ENCODE data around the gene ATP7B. TPM values are rescaled to one million over a fixed set of nuclear protein-coding genes. Genes with fewer than 3 reads are reported as not detected.
"Not testable (repeated sequence)": the region's sequence is repeated elsewhere in the genome, so short reads cannot be mapped to it uniquely, and the experiment has no call there.

The ATP7B gene
- polyA plus RNA-seq, 1 donor, result 4.6 TPM

DNA sequence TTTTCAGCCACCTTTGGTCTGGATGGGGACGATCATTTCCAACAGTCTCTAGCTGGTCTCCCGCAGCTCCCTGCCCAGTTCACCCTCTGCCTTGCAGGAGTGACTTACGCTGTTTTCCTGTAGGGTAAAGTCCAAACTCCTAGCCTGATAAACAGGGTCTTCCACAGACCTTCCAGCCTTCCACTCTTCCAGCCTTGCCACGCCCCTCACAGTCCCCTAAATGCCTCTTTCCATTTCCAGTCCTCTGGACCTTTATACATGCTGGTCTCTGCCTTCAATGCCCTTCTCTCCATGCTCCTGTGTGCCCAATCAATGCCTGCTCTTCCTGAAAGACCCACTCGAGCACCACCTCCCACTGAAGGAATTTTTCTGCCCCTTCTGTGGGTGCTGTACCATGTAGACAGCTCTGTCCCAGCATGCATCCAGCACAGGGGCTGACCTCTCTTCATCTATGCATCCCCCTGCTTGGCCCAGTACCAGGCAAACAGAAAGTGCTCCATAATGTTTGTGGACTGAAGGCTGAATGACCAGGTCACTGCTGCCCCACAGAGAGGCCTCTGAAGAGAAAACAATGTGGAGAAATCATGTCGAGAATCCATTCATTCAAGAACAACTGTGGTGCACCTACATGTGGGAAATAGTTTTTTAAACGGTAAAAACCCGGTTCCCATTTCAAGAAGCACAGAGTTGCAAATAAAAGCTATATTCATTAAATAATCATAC, 4.6 kb downstream of the ATP7B start:
- no peak for DNase-seq (ENCODE audit: low read depth)

DNA sequence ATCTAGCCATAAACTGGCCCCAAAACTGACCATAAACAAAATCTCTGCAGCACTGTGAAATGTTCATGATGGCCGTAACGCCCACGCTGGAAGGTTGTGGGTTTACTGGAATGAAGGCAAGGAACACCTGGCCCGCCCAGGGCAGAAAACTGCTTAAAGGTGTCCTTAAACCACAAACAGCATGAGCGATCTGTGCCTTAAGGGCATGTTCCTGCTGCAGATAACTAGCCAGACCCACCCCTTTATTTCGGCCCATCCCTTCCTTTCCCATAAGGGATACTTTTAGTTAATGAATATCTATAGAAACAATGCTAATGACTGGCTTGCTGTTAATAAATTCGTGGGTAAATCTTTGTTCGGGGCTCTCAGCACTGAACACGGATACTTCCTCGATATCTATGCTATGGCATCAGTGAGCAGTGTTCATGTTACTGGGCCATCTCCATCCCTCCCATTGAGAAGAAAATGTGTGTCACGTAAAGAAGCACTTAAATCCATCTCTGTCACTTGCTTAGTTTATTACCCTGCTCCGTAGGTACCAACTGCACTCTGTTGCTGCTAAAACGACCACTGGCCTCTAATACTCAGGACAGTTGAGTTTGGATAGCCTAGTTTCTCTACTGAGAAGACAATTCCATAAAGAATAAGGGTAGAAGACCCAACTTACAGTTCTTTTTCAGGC, 5.3 kb downstream of the ATP7B start:
- DNase-seq (ENCODE audit: low read depth), result no peak

DNA sequence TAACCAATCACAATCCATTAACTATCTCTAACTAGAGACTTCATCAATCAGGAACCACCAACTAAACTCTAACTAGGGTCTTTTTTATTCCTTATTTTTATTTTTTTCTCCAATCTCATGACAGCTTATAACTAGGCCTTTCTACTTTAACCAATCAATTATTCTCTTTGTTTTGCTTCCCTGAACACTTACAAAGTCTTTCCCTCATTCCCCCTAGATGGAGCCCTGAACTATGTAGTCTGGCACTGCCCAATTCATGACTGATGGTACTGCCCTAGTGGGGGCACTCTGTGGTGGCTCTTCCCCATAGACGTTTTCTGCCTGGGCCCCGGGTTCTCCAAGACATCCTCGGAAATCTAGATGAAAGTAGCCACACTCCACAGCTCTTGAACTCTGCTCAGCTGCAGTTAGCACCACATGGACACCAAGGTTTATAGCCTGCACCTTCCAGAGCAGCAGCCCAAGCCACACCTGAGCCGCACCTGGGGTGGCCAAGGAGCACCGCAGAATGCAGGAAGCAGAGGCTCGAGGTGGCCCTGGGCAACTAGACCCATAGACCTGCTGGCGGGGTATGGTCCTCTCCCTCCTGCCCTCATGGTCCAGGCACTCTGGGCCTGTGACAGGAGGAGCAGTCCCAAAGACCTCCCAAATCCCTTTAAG, 6.6 kb downstream of the ATP7B start:
- DNase-seq (ENCODE audit: low read depth), result no peak

DNA sequence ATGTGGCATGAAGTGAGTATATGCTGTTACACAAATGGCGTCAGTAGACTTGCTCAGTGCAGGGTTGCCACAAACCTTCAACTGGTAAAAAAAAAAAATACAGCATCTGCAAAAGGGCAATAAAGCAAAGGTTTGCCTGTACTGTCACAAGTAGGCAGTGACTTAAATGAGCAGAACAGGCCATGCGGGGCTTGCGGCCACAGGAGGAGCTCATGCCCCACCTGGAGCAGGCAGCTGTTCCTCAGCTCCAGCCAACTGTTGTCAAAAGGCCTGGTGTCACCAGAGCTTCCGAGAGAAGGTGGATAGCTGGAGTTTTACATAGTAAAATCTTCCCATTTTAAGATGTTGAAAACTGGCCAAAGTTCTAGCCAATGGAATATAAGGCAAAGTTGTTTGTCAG, 7.7 kb downstream of the ATP7B start:
- DNase-seq (ENCODE audit: low read depth), result no peak

DNA sequence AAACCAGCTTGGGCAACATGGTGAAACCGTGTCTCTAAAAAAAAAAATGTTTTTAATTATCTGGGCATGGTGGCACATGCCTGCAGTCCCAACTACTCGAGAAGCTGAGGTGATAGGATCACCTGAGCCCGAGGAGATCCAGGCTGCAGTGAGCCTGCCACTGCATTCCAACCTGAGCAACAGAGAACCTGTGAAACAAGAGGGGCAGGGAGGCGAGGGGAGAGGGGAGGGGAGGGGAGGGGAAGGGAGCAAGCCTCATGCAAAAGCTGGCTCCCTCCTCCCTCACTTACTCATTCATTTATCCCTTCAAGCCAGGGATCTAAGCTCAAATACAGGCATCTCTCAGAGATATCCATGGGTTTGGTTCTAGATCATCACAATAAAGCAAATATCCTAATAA, 8.9 kb downstream of the ATP7B start:
- no peak for DNase-seq (ENCODE audit: low read depth)

DNA sequence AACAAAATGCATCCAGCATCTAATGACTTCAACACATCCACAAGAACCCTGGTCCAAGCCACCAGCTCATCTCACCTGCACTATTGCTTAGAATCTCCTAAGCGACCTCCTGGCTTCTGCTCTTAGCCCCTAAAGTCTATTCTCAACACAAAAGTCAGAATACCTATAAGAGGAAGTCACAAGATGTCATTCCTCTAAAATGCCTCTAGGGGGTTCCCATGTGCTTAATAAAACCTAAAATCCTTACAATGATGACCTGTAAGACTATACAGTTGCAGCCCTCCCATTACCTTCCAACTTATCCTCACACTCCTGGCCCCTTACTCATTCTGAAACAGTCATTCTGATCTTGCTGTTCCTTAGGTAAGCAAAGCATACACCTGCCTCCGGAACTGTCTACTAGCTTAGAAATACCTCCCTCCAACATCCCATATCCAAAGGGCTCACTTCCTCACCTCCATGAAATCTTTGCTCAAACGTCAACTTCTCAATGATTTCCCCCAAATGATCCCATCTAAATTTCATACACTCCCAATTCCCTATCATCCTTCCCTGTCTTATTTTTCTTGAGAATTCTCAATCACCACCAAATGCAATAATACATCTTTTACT, 10.0 kb downstream of the ATP7B start:
- DNase-seq (ENCODE audit: low read depth), result no peak

DNA sequence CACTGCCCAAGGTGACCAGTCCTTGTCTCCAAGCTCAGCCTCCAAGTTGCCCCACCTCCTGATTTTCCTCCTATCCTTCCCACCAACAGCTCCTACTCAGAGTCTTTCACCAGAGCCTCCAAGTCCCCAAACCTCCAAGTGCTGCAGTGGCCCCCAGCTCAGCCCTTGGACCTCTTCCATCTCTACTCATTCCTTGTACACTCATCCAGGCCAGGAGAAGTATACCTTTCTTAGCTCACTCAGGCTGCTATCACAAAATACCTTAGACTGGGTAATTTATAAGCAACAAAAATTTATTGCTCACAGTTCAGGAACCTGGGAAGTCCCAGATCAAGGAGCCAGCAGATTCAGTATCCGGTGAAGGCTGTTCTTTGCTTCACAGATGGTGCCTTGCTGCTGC, 11.3 kb downstream of the ATP7B start:
- DNase-seq (ENCODE audit: low read depth), result no peak

DNA sequence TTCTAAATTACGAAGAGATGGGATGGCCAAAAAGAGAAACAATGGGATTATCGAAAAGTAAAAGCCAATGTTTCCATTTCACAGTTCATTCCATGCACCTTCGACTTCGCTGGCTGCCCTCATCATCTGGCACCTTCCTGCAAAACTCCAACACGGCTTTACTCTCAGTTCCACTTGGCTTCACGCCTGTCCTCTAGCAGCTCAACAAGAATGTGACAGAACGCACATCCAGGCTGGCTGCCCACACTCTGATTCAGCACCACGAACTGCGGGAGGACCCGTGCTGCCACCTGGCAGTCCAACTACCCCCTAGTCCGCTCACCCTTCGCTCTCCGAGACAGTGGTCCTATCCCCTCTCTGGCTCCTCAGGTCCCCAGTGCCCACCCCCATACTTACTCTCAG, 11.7 kb downstream of the ATP7B start:
- no peak for DNase-seq (ENCODE audit: low read depth)

DNA sequence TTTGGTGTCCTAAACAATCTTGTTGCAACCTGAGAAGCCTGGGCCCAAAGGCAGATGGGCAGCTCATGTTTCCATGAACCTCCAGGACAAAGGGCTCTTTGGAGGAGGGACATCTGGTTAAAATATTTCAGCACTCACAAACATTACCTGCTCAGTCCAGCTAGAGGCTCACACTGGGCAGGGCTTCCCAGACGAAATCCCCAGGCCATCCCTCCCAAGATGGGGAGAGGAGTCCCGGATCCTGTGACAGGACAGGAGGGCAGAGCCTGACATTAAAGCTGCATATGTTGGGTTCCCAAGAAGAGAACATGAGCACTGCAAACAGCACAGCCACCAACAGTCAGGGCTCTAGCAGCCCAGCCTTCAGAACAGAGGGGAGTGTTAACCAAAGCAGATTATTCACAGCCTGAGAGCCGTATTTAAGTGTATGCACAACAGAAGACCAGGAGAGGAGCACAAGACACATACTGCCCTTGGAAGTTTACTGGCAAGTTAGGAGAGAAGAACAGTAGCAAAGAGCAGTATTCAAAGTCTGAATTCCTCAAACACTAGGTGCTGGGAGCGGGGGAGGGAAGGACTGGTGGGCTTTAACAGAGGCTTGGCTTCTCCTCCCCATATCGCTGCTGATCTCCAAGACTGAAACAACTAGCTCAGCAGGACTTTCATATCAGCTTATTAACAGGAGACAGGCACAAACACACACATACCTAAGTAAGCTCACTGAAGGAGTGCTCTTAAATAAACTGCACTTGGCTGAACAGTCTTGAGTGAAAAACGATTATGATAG, 12.3 kb downstream of the ATP7B start:
- no peak for DNase-seq (ENCODE audit: low read depth)

DNA sequence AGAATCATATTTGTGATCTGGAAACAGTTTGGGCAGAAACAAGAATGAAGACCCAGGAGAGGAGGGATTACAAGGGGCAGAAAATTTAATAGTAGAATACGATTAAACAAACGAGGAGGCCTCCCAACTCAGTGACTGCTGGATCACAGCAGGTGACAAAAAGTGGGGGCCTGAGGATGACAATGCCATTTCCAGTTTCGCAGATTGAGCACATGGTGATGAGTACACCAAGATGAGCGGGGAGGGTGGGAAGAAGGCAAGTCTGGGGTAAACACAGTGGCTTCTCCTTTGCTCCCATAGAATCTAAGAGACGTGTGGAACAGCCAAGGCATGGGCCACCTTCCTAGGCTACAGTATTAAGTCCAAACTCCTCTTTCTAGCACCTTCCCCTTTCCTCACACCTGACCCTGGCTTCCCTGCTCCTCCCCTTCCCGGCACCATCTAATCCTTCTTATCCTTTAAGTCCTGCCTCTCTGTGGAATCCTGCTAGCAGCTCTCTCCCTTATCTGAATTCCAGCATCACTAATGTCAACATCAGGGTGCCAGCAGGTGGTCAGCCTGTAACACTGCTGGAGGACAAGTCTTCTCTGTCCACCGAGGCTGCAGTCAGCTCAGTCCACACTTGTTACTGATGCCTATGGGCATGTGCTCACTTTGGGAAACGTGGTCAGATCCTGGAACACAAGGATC, 13.5 kb downstream of the ATP7B start:
- no peak for DNase-seq (ENCODE audit: low read depth)

DNA sequence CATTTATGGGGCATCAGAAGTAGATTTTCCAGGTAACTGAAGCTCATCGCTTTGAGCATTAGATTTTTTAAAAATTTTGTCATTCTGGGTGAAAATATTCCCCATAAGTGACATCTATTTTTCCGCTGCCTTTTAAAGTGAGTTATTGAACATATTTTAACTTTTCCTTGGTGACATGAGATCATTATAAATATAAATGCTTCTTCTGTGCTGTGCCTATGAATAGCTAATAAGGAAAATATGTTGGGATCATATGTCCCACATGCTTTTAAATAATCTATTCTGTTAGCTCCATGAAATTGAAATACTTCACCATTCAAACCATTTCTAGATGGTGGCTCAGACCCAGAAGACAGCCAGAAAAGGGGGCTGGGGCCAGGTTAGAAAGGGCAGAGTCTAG, 14.1 kb downstream of the ATP7B start:
- DNase-seq (ENCODE audit: low read depth), result no peak

DNA sequence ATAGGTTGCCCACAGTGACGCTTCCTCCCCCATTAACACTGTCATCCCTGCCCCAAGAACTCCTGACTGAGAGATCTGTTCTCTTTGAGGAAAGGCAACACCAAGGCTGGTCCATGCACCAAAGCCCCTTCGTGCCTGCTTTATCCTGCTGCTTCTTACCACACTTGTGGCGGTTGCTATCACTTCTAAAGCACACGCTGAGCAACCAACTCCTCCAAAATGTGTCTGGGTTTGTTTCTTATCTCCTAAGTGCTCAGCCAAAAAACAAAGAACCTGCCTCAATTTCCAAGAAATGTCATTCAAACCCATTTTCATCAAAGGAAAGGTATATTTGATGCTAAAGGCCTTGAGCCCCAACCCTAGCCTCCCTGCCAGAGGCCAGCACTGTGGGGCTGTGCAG, 14.6 kb downstream of the ATP7B start:
- no peak for DNase-seq (ENCODE audit: low read depth)

DNA sequence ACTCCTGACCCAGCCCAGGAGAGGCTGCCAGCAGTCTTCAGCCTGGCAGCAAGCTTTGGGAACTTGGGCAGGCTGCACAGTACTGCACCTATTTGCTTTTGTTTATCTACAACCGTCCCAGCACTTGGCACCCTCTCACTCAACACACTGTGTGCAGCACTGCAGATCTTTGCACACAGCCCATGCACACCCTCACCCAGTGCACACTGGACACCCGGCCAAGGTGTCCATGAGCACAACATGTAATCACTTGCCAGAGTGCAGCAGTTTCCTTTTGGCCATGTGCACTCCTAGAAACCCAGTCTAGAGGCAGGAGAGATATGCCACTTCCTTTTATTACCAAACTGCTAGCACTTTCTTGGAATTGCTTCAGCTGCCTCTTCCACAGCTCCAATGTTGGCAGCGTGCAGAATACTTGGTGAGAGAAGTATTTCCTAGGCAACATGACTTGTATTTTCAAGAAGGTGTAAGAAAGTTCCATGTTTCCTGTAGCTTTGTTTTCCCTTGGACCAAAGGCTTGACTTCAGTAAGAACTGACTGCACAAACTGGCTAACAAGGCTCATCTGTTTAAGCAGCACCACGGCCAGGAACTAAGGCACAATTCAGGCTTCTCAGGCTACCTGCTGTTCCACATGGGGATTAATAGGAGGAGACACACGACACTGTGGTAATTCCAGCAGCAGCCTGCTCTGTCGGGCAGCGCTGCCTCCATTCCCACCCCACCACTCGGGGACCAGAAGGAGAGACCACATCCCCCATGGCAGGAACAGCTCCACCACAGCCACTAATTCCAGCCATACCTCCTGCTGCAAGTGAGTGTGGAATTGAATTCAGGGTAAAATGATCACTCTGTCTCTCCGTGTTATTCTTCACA, 15.3 kb downstream of the ATP7B start:
- no peak for DNase-seq (ENCODE audit: low read depth)

DNA sequence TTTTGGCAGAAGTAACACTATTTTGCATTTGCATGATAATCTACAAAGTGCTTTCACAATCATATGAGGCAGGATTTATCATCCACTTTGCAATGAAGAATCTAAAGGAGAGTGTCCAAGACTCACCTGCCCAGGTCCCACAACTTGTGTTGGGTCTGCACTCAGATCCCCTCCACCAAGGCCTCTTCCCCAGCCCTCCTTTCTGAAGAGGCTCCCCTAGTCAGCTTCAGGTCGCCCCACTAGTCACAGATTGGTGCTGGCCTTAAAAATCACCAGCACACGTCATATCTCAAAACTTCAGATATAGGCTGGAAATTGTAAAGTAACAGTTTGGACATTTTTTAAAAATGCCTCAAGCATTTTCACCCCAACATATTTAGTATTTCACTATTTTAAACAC, 17.5 kb downstream of the ATP7B start:
- DNase-seq (ENCODE audit: low read depth), result no peak

DNA sequence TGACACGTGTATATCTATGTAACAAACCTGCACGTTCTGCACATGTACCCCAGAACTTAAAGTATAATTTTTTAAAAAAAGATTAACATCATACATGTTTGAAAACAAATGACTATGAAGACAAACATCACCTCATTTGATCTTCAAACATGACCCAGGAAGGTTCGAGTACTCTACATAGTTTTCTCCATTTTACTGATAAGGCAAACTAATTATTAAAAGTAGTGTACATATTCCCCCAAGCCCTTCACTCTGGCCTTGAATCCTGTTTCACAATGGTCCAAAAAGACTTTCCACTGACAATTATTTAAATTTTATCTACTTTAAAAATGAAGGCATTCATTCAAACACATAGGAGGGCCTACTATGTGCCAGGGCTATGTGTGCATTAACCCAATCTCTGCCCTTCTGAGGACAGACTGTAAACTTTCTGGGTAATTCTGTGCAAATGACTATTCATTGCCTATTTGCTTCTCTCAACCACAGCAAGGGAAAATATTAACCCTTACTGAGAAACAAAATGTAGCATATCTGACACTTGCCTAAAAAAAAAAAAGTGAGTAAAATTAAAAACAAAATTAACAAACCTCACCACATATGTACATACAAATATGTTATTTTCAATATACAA, 22.1 kb downstream of the ATP7B start:
- no peak for DNase-seq (ENCODE audit: low read depth)

DNA sequence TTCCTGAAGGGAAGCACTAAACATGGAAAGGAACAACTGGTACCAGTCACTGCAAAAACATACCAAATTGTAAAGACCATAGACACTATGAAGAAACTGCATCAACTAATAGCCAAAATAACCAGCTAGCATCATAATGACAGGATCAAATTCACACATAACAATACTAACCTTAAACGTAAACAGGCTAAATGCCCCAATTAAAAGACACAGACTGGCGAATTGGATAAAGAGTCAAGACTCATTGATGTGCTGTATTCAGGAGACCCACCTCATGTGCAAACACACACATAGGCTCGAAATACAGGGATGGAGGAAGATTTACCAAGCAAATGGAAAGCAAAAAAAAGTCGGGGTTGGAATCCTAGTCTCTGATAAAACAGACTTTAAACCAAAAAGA, 26.3 kb downstream of the ATP7B start:
- DNase-seq (ENCODE audit: low read depth), result not testable (repeated sequence)

DNA sequence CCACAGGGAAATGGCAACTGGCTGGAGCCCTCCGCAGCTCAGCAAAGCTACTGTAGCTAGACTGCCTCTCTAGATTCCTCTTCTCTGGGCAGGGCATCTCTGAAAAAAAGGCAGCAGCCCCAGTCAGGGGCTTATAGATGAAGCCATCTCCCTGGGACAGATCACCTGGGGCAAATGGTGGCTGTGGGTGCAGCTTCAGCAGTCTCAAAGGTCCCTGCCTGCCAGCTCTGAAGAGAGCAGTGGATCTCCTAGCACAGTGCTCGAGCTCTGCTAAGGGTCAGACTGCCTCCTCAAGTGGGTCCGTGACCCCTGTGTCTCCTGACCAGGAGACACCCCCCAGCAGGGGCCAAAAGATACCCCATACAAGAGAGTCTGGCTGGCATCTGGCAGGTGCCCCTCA, 28.0 kb downstream of the ATP7B start:
- not testable (repeated sequence) for DNase-seq (ENCODE audit: low read depth)

DNA sequence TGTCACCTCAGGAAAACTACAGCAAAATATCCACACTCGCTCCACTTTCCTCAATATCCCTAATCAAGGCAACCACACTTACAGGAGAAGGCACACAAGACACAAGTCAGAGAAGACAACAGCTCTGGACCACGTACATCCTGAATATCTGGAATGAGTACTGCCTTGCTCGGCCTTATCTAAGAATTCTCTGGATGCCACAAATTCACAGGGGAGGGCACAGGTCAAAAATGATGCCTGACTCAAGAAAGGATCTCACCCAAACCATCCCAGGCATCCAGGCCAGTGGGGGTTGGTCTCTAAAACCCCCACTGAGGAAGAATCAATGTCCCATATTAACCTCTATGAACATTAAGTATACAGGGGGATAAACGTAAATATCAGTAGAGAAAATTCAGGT, 29.9 kb downstream of the ATP7B start:
- DNase-seq (ENCODE audit: low read depth), result no peak

DNA sequence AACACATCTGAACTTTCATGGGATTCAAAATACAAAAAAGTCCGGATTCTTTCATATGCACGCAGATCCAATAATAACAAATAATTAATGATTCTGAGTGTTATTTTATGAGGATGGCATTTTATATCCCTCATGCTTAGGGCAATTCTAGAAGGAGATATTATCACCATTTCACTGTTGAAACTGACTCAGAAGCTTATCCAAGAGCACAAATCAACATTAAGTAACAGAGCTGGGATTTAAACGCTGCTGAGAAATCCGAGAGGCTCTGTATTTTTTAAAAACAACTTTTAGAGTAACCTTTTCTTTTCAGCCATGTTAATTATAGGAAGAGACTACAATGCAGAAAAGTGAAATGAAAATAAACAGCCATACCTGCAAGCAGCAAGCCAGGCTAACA, 30.3 kb downstream of the ATP7B start:
- no peak for DNase-seq (ENCODE audit: low read depth)
